OCI-LY3 (cell line): ENCODE data around the gene NEUROG1.

ENCODE experiments used
- CTCF ChIP-seq: fragments of 200-600, 300-600 bp; sonication (generic); IDR thresholded peaks from 2 replicates; pipeline ENCODE4 v1.5.1; 2014; ENCODE audit warnings: antibody characterized with exemption, low read length, low read depth
- EZH2phosphoT487 ChIP-seq: fragments of 200-600 bp; shearing (Covaris generic); IDR thresholded peaks from 2 replicates; pipeline ENCODE4 v1.6.1; 2018; ENCODE audit warnings: antibody characterized with exemption, mixed run types, low read depth

- TF ChIP-seq CTCF, result no peak
- no peak for TF ChIP-seq EZH2phosphoT487
These were observed 19.8 kb upstream of the NEUROG1 start for GRCh38 chr5:135555530-135555929.
